Endothelial cell of umbilical vein (primary cell): ENCODE measurements around the gene REG3G. TPM values are rescaled to one million over a fixed set of nuclear protein-coding genes. Genes with fewer than 3 reads are reported as not detected.

Experiments used
- BruUV-seq: library from RNA; stranded (reverse); fragments of 400-500 nt; replicated peaks from 2 replicates; lab custom pipeline; 2021; lab: Mats Ljungman, UMichigan
- CTCF ChIA-PET: fragments of 300-600, 350-600 bp; sonication (Branson Sonifier 250); formaldehyde crosslinking; loops from one replicate; lab custom pipeline; 2021; ENCODE audit warnings: antibody characterized with exemption, inconsistent platforms; lab: Charles Lee
- POLR2A ChIA-PET: fragments of 300-600, 350-600 bp; sonication (Branson Sonifier 250); formaldehyde crosslinking; loops from one replicate; lab custom pipeline; 2021; ENCODE audit warnings: antibody characterized with exemption, inconsistent platforms; lab: Charles Lee
- DNase-seq: peaks from one replicate; pipeline ENCODE4 v3.0.0-alpha.2; 2011; ENCODE audit warnings: low read depth, low spot score
- FAIRE-seq: peaks from 2 replicates; lab custom pipeline; 2011; peaks lifted over from hg19 to GRCh38; lab: Jason Lieb, UNC
- H2AFZ ChIP-seq: 2 replicates; pipeline ENCODE4 v1.6.0; 2012; ENCODE audit warnings: low read depth, low read length, control low read depth, inconsistent platforms
- H3K27ac ChIP-seq: 2 replicates; pipeline ENCODE4 v1.5.1; 2011; ENCODE audit warnings: low read depth, mild to moderate bottlenecking, control low read depth, low read length, moderate library complexity; ENCODE audit not compliant: insufficient read depth
- H3K27me3 ChIP-seq, 2 experiments: 2 replicates each; pipeline versions ENCODE4 v1.6.0 to v1.6.1; 2011; ENCODE audit warnings: low read length in 2 of 2, mixed read lengths in 1 of 2; ENCODE audit not compliant: control insufficient read depth in 2 of 2, insufficient read depth in 2 of 2
- H3K36me3 ChIP-seq, 2 experiments: 2 replicates in 1 of 2; 3 replicates in 1 of 2; pipeline ENCODE4 v1.5.1; 2011; ENCODE audit warnings: low read length in 2 of 2, mild to moderate bottlenecking in 1 of 2, moderate library complexity in 1 of 2; ENCODE audit not compliant: control insufficient read depth in 2 of 2, insufficient read depth in 2 of 2; ENCODE audit errors: extremely low read depth in 1 of 2
- H3K4me1 ChIP-seq: 3 replicates; pipeline ENCODE4 v1.5.1; 2011; ENCODE audit warnings: mild to moderate bottlenecking, low read length; ENCODE audit not compliant: control insufficient read depth, insufficient read depth; ENCODE audit errors: extremely low read depth
- H3K4me2 ChIP-seq: 2 replicates; pipeline ENCODE4 v1.6.1; 2011; ENCODE audit warnings: low read length, control low read depth, mixed read lengths; ENCODE audit not compliant: insufficient read depth
- H3K4me3 ChIP-seq, 3 experiments: fragments of 200-600 bp in 1 of 3; sonication (generic), shearing (Covaris generic) in 1 of 3; replicated peaks in 1 of 3; 2 replicates each; pipeline ENCODE4 v1.5.1; 2011 to 2016; ENCODE audit warnings: control low read depth in 3 of 3, low read length in 3 of 3, mild to moderate bottlenecking in 2 of 3, inconsistent platforms in 1 of 3, low read depth in 1 of 3, moderate library complexity in 1 of 3; ENCODE audit not compliant: insufficient read depth in 1 of 3
- H3K79me2 ChIP-seq: 2 replicates; pipeline ENCODE4 v1.6.0; 2012; ENCODE audit warnings: low read length, inconsistent platforms; ENCODE audit not compliant: control insufficient read depth, insufficient read depth
- H3K9ac ChIP-seq: replicated peaks from 2 replicates; pipeline ENCODE3; 2011; ENCODE audit warnings: low read length, control low read depth; ENCODE audit not compliant: insufficient read depth; ENCODE audit errors: extremely low read depth
- H3K9me1 ChIP-seq: replicated peaks from 3 replicates; pipeline ENCODE4 v1.6.0; 2011; ENCODE audit warnings: mild to moderate bottlenecking, low read length; ENCODE audit not compliant: control insufficient read depth, insufficient read depth; ENCODE audit errors: extremely low read depth
- H3K9me3 ChIP-seq: replicated peaks from 2 replicates; pipeline ENCODE4 v1.5.1; 2012; ENCODE audit warnings: low read length, inconsistent platforms; ENCODE audit not compliant: control insufficient read depth, insufficient read depth
- H4K20me1 ChIP-seq: replicated peaks from 2 replicates; pipeline ENCODE3; 2011; ENCODE audit warnings: mild to moderate bottlenecking, low read length; ENCODE audit not compliant: control insufficient read depth, insufficient read depth; ENCODE audit errors: extremely low read depth
- CTCF ChIP-seq, 2 donors: IDR thresholded peaks; 1 replicate in 1 of 2; 2 replicates in 1 of 2; pipeline ENCODE4 v1.5.1; 2011; ENCODE audit warnings: low read length in 2 of 2, mild to moderate bottlenecking in 2 of 2, moderate library complexity in 2 of 2, control low read depth in 1 of 2, inconsistent platforms in 1 of 2, low read depth in 1 of 2; ENCODE audit not compliant: insufficient read depth in 1 of 2; ENCODE audit errors: extremely low read depth in 1 of 2
- EZH2 ChIP-seq: IDR thresholded peaks from 2 replicates; pipeline ENCODE4 v1.6.1; 2012; ENCODE audit warnings: borderline replicate concordance, low read depth, mild to moderate bottlenecking, moderate library complexity, low read length, inconsistent platforms; ENCODE audit not compliant: severe bottlenecking
- FOS ChIP-seq: IDR thresholded peaks from 2 replicates; pipeline ENCODE4 v1.6.1; 2011; ENCODE audit warnings: mild to moderate bottlenecking, low read length, moderate library complexity, borderline replicate concordance; ENCODE audit not compliant: insufficient read depth
- GATA2 ChIP-seq: IDR thresholded peaks from 2 replicates; pipeline ENCODE4 v1.7.0; 2011; ENCODE audit warnings: low read depth, mild to moderate bottlenecking, moderate library complexity, mixed read lengths, low read length; ENCODE audit not compliant: insufficient read length, insufficient read depth
- JUN ChIP-seq: IDR thresholded peaks from 2 replicates; pipeline ENCODE4 v1.6.1; 2011; ENCODE audit warnings: borderline replicate concordance, low read depth; ENCODE audit not compliant: insufficient read length, insufficient read depth
- MAX ChIP-seq: IDR thresholded peaks from 2 replicates; pipeline ENCODE4 v1.6.1; 2011; ENCODE audit not compliant: insufficient read depth, insufficient read length
- MYC ChIP-seq: IDR thresholded peaks from one replicate; pipeline ENCODE4 v1.6.1; 2011; ENCODE audit warnings: mild to moderate bottlenecking, low read depth, low read length
- POLR2A ChIP-seq: IDR thresholded peaks from 2 replicates; pipeline ENCODE4 v1.6.1; 2012; ENCODE audit warnings: low read depth, mild to moderate bottlenecking, control low read depth, low read length
- POLR2AphosphoS5 ChIP-seq: IDR thresholded peaks from 2 replicates; pipeline ENCODE4 v1.6.1; 2012; ENCODE audit warnings: low read depth, mild to moderate bottlenecking, control low read depth, low read length, moderate library complexity; ENCODE audit not compliant: insufficient read depth
- dilution Hi-C: fragments of 300-500 bp; cut with MboI; formaldehyde crosslinking; loops from one replicate; pipeline ENCODE4 v1.15.0; 2019; ENCODE audit warnings: low sequenced_read_pairs; ENCODE audit not compliant: extremely low pct_ligation_motif_present
- intact Hi-C: fragments of 100-400 bp; cut with micrococcal nuclease; formaldehyde crosslinking; loops from one replicate; pipeline ENCODE4 v1.10.0; 2022
- polyA plus RNA-seq, 4 experiments: library from polyadenylated mRNA; depleted of rRNA in 3 of 4; stranded (reverse) in 3 of 4; unstranded in 1 of 4; fragments of >200 nt; gene quantifications; 2 replicates each; pipeline versions ENCODE4 v1.2.1 to v1.2.3, GENCODE V29; 2011 to 2012; ENCODE audit warnings: missing spikeins in 1 of 4
- total RNA-seq: library from RNA; stranded (reverse); gene quantifications from 2 replicates; pipeline ENCODE4 v1.2.3, GENCODE V29; 2021

The REG3G gene
- total and polyA plus RNA-seq, 2 donors (not counting 3 experiments of a cell fraction or from before 2014, with no cell fraction given): not detected

- no peak for FAIRE-seq
- POLR2A ChIA-PET: no interaction called here
Measured at GRCh38 chr2:78994789-78995188, 30.7 kb upstream of the REG3G start.

More at GRCh38 chr2:78994789-78995188, 30.7 kb upstream of the REG3G start:
- CTCF ChIA-PET: interaction anchor here (1.0 kb wide), 1 partner anchor 16 kb away, joined by 3 read pairs; no protein-coding TSS in a partner anchor
- H3K36me3 ChIP-seq: no peaks in the 10 kb centered on the region
- dilution Hi-C loops: no loop called here
- intact Hi-C loops: no loop called here
- no TSS peak for BruUV-seq
- no peak overlapping the region for H2AFZ ChIP-seq
- no peak overlapping the region for H3K27ac ChIP-seq
- no peaks in the 10 kb centered on the region for H3K4me1 ChIP-seq
- H3K9me1 ChIP-seq: no peaks in the 10 kb centered on the region
- no peak overlapping the region for H3K4me2 ChIP-seq
- H3K79me2 ChIP-seq: no peaks in the 10 kb centered on the region
- no peaks in the 10 kb centered on the region for H4K20me1 ChIP-seq
- peaks cover 20 to 25% of the 10 kb centered on the region in 2 experiments for H3K27me3 ChIP-seq
- no peak for DNase-seq
- no peaks in the 10 kb centered on the region for H3K9me3 ChIP-seq
- no peak overlapping the region for H3K4me3 ChIP-seq
- no peak for TF ChIP-seq GATA2
- TF ChIP-seq MAX: no peak
- TF ChIP-seq POLR2A: no peak
- TF ChIP-seq POLR2AphosphoS5: no peak
- TF ChIP-seq JUN: no peak
- TF ChIP-seq CTCF (IDR thresholded peaks at IDR 0.05; ENCODE audit: extremely low read depth in 1 of 2, insufficient read depth in 1 of 2, low read depth in 1 of 2, low read length in 2 of 2): no peak
- no peak for TF ChIP-seq EZH2
- TF ChIP-seq MYC: no peak
- no peak for TF ChIP-seq FOS
- H3K9ac ChIP-seq: no peak overlapping the region
